ENCODE measurements around the gene SLC44A4. TPM values are rescaled to one million over a fixed set of nuclear protein-coding genes. Genes with fewer than 3 reads are reported as not detected.

The SLC44A4 gene
- total and polyA plus RNA-seq, 2 of the 8 experiments (the other 6 are each of a cell fraction or from before 2014, with no cell fraction given), result 4.8 to 7.0 TPM

GRCh38 chr6:31875877-31876276 is 2.9 kb downstream of the SLC44A4 start:
- Histone ChIP-seq H3K18ac (ENCODE audit: extremely low read depth, low read length) (no peak overlapping the region), H2AK5ac (ENCODE audit: low read depth, low read length) (no peak overlapping the region), H3K27me3 (replicated peaks in 1 of 4; ENCODE audit: control insufficient read depth in 3 of 4, extremely low read depth in 1 of 4, insufficient read depth in 3 of 4, low read length in 3 of 4) (no peaks in the 10 kb centered on the region), H2BK12ac (ENCODE audit: low read depth, low read length) (no peak overlapping the region), H3K14ac (ENCODE audit: insufficient read length) (no peak overlapping the region), H4K91ac (replicated peaks; ENCODE audit: insufficient read length, low read length) (no peak overlapping the region), H3K4ac (replicated peaks; ENCODE audit: insufficient read length, low read depth, low read length) (no peak overlapping the region), H3K56ac (replicated peaks; ENCODE audit: insufficient read length, low read depth, low read length) (no peak overlapping the region), H2AFZ (ENCODE audit: low read length) (no peak overlapping the region), H3K27ac (ENCODE audit: low read depth, low read length) (no peak overlapping the region), H3K79me2 (ENCODE audit: control insufficient read depth in 1 of 2, insufficient read depth in 2 of 2, low read length in 2 of 2) (no peaks in the 10 kb centered on the region), H2BK120ac (replicated peaks; ENCODE audit: low read depth, low read length) (no peak overlapping the region), H3K4me3 (ENCODE audit: extremely low read depth in 1 of 4, insufficient read depth in 2 of 4, low read depth in 3 of 4, low read length in 4 of 4) (no peak overlapping the region), H2BK15ac (ENCODE audit: low read length) (no peak overlapping the region), H2BK5ac (ENCODE audit: low read depth, low read length) (no peak overlapping the region), H3K23me2 (ENCODE audit: low read depth, low read length) (no peaks in the 10 kb centered on the region; the same call in 1 of the 2 replicates), H3K36me3 (ENCODE audit: control insufficient read depth in 2 of 4, insufficient read depth in 4 of 4, low read length in 3 of 4) (peaks cover 4 to 13% (median 13%) of the 10 kb centered on the region in 4 experiments; a peak in 5 of 8 replicates), H3K79me1 (ENCODE audit: low read depth, low read length) (no peaks in the 10 kb centered on the region; the same call in 1 of the 2 replicates), H3K4me1 (replicated peaks in 1 of 4; ENCODE audit: control insufficient read depth in 3 of 4, insufficient read depth in 4 of 4, low read length in 3 of 4) (peaks cover 0 to 16% (median 2%) of the 10 kb centered on the region in 4 experiments; a peak in 3 of 7 replicates), H4K8ac (ENCODE audit: extremely low read depth, insufficient read depth, low read length) (no peak overlapping the region), H2BK20ac (ENCODE audit: low read length) (no peak overlapping the region), H3K9me3 (ENCODE audit: insufficient read depth in 2 of 2, low read depth in 1 of 2, low read length in 1 of 2) (no peaks in the 10 kb centered on the region), H4K5ac (ENCODE audit: insufficient read length, low read depth, low read length) (no peak overlapping the region), H4K20me1 (replicated peaks in 1 of 2; ENCODE audit: control insufficient read depth in 1 of 2, insufficient read depth in 2 of 2, low read length in 2 of 2) (peaks cover 0 to 6% of the 10 kb centered on the region in 2 experiments), H3K23ac (ENCODE audit: insufficient read length) (no peak overlapping the region), H3K9ac (replicated peaks in 1 of 4; ENCODE audit: extremely low read depth in 1 of 4, low read depth in 3 of 4, low read length in 3 of 4) (no peak overlapping the region), H3K4me2 (ENCODE audit: insufficient read depth in 1 of 2, low read depth in 2 of 2, low read length in 2 of 2) (no peak overlapping the region)
- CTCF ChIA-PET (ENCODE audit: partially characterized antibody), result interaction anchor here (0.6 to 8.1 kb wide), 6 partner anchors 13 to 512 kb away, joined by 3 to 59 read pairs (median 3); no protein-coding TSS in a partner anchor
- POLR2A ChIA-PET (ENCODE audit: partially characterized antibody), result interaction anchor here (0.7 to 5.6 kb wide), 4 partner anchors 11 to 165 kb away, joined by 4 to 47 read pairs (median 6); partner anchors contain the start of gene NEU1
- DNase-seq (ENCODE audit: low read depth in 1 of 2, low spot score in 2 of 2) (no peak), FAIRE-seq (no peak)
- 75% methylated on average over 5 of the region's 5 CpGs; no CpG with 5 or more reads in 1 of the 2 experiments for WGBS, 2 experiments (ENCODE audit: extremely low coverage in 1 of 2, insufficient coverage in 1 of 2, insufficient read length in 1 of 2, insufficient replicate concordance in 2 of 2, low coverage in 1 of 2, low lambda C conversion rate in 2 of 2, missing lambda C conversion rate in 1 of 2)
- TF ChIP-seq RAD21 (IDR thresholded peaks at IDR 0.05 in 1 of 2, conservative IDR thresholded peaks at IDR 0.05 in 1 of 2; ENCODE audit: low read depth in 2 of 2, low read length in 2 of 2) (no peak), NANOG (IDR thresholded peaks at IDR 0.05; ENCODE audit: insufficient read depth, low read depth, low read length, poor library complexity, severe bottlenecking) (no peak), SP4 (IDR thresholded peaks at IDR 0.05; ENCODE audit: low read length) (no peak), TBP (IDR thresholded peaks at IDR 0.05; ENCODE audit: low read depth, low read length) (no peak), EGR1 (IDR thresholded peaks at IDR 0.05; ENCODE audit: borderline replicate concordance, low read depth, low read length) (no peak), TAF1 (IDR thresholded peaks at IDR 0.05; ENCODE audit: low read depth, low read length) (no peak), YY1 (IDR thresholded peaks at IDR 0.05; ENCODE audit: low read depth, low read length) (no peak), CHD2 (IDR thresholded peaks at IDR 0.05; ENCODE audit: low read length) (no peak), HDAC2 (IDR thresholded peaks at IDR 0.05; ENCODE audit: borderline replicate concordance in 1 of 2, low read depth in 2 of 2, low read length in 2 of 2) (no peak), SIN3A (conservative IDR thresholded peaks at IDR 0.05 in 1 of 2, IDR thresholded peaks at IDR 0.05 in 1 of 2; ENCODE audit: low read depth in 1 of 2, low read length in 2 of 2) (no peak), POLR2AphosphoS5 (IDR thresholded peaks at IDR 0.05; ENCODE audit: low read depth, low read length) (no peak), TAF7 (optimal IDR thresholded peaks at IDR 0.05; ENCODE audit: borderline replicate concordance, low read depth, low read length) (no peak), BACH1 (IDR thresholded peaks at IDR 0.05; ENCODE audit: low read length) (no peak), TEAD4 (IDR thresholded peaks at IDR 0.05; ENCODE audit: low read depth, low read length) (no peak)

Measured in H1 (cell line).